Measurements from ENCODE around the gene MTG1.
"Not testable (repeated sequence)": the region's sequence is repeated elsewhere in the genome, so short reads cannot be mapped to it uniquely, and the experiment has no call there.

The MTG1 gene

GRCh38 chr10:133358162-133358924 lies 35.6 kb upstream of the MTG1 start:
- no peak for DNase-seq (ENCODE audit: extremely low read depth in 1 of 2, low read depth in 1 of 2)

GRCh38 chr10:133358925-133359310 lies 35.0 kb upstream of the MTG1 start:
- no peak for DNase-seq (ENCODE audit: extremely low read depth in 1 of 2, low read depth in 1 of 2)

GRCh38 chr10:133359554-133359971 lies 34.4 kb upstream of the MTG1 start:
- DNase-seq (ENCODE audit: extremely low read depth in 1 of 2, low read depth in 1 of 2), result no peak

- no peak for DNase-seq (ENCODE audit: extremely low read depth in 1 of 2, low read depth in 1 of 2)
These were observed 33.9 kb upstream of the MTG1 start for GRCh38 chr10:133359972-133360610.

GRCh38 chr10:133361227-133361626 lies 32.7 kb upstream of the MTG1 start:
- no peak for DNase-seq (ENCODE audit: extremely low read depth in 1 of 2, low read depth in 1 of 2)

- DNase-seq (ENCODE audit: extremely low read depth in 1 of 2, low read depth in 1 of 2), result no peak
These were observed 32.0 kb upstream of the MTG1 start for GRCh38 chr10:133361773-133362441.

- no peak for DNase-seq (ENCODE audit: extremely low read depth in 1 of 2, low read depth in 1 of 2)
These were observed 31.1 kb upstream of the MTG1 start for GRCh38 chr10:133362846-133363245.

- no peak for DNase-seq (ENCODE audit: extremely low read depth in 1 of 2, low read depth in 1 of 2)
These were observed 29.1 kb upstream of the MTG1 start for GRCh38 chr10:133364645-133365431.

- DNase-seq (ENCODE audit: extremely low read depth in 1 of 2, low read depth in 1 of 2), result no peak
These were observed 28.4 kb upstream of the MTG1 start for GRCh38 chr10:133365461-133366129.

- no peak for DNase-seq (ENCODE audit: extremely low read depth in 1 of 2, low read depth in 1 of 2)
These were observed 27.9 kb upstream of the MTG1 start for GRCh38 chr10:133366130-133366478.

GRCh38 chr10:133366751-133367150 lies 27.2 kb upstream of the MTG1 start:
- no peak for DNase-seq (ENCODE audit: extremely low read depth in 1 of 2, low read depth in 1 of 2)

- not testable (repeated sequence) for DNase-seq (ENCODE audit: extremely low read depth in 1 of 2, low read depth in 1 of 2)
These were observed 26.5 kb upstream of the MTG1 start for GRCh38 chr10:133367461-133367860.

GRCh38 chr10:133368153-133368552 lies 25.8 kb upstream of the MTG1 start:
- DNase-seq (ENCODE audit: extremely low read depth in 1 of 2, low read depth in 1 of 2), result no peak

- no peak for DNase-seq (ENCODE audit: extremely low read depth in 1 of 2, low read depth in 1 of 2)
These were observed 23.7 kb upstream of the MTG1 start for GRCh38 chr10:133370030-133370786.

GRCh38 chr10:133372507-133372906 lies 21.4 kb upstream of the MTG1 start:
- DNase-seq (ENCODE audit: extremely low read depth in 1 of 2, low read depth in 1 of 2), result no peak

GRCh38 chr10:133373174-133374090 lies 20.5 kb upstream of the MTG1 start, which contains the start of gene ECHS1:
Gene ECHS1 (minus strand): TSS chr10:133373354. CDS start chr10:133373333, 21 bp downstream.
- peak; percentile 89 to 92 for DNase-seq (ENCODE audit: extremely low read depth in 1 of 2, low read depth in 1 of 2)

- DNase-seq (ENCODE audit: extremely low read depth in 1 of 2, low read depth in 1 of 2), result no peak
These were observed 18.4 kb upstream of the MTG1 start for GRCh38 chr10:133375357-133376115.

GRCh38 chr10:133376183-133376582 lies 17.8 kb upstream of the MTG1 start:
- not testable (repeated sequence) for DNase-seq (ENCODE audit: extremely low read depth in 1 of 2, low read depth in 1 of 2)
